Sigmoid colon (tissue), 7 donors: ENCODE results near the gene INTS2. TPM values are rescaled to one million over a fixed set of nuclear protein-coding genes. Genes with fewer than 3 reads are reported as not detected.
"Not testable (repeated sequence)": the region's sequence is repeated elsewhere in the genome, so short reads cannot be mapped to it uniquely, and the experiment has no call there.

Experiments used
- DNase-seq: peaks from one replicate; pipeline ENCODE4 v3.0.0-alpha.2; 2019
- H3K27ac ChIP-seq, 4 donors: fragments of 200-600 bp; sonication (generic); one replicate each; pipeline ENCODE4 v1.5.1; 2016 to 2019; ENCODE audit warnings: mild to moderate bottlenecking in 1 of 4
- H3K27me3 ChIP-seq, 3 donors: fragments of 200-600 bp; sonication (generic); one replicate each; pipeline ENCODE4 v1.5.1; 2019; ENCODE audit warnings: mild to moderate bottlenecking in 1 of 3
- H3K36me3 ChIP-seq, 4 donors: fragments of 200-600 bp; sonication (generic); one replicate each; pipeline ENCODE4 v1.5.1; 2016 to 2019
- H3K4me1 ChIP-seq, 4 donors: fragments of 200-600 bp; sonication (generic); one replicate each; pipeline ENCODE4 v1.5.1; 2017 to 2019
- H3K4me3 ChIP-seq, 4 donors: fragments of 200-600 bp; sonication (generic); one replicate each; pipeline ENCODE4 v1.5.1; 2017 to 2019; ENCODE audit warnings: mild to moderate bottlenecking in 2 of 4, moderate library complexity in 1 of 4
- H3K9me3 ChIP-seq, 4 donors: fragments of 200-600 bp in 3 of 4; sonication (generic) in 3 of 4; one replicate each; pipeline versions ENCODE4 v1.5.1 to v1.6.1; 2013 to 2019
- EP300 ChIP-seq, 4 donors: sonication (generic); formaldehyde crosslinking; IDR thresholded peaks; one replicate each; pipeline ENCODE4 v1.6.1; 2017; ENCODE audit warnings: antibody characterized with exemption in 4 of 4
- POLR2A ChIP-seq, 2 donors: fragments of 450-650 bp; IDR thresholded peaks; one replicate each; pipeline ENCODE4 v1.6.1; 2016; ENCODE audit warnings: antibody characterized with exemption in 2 of 2, mild to moderate bottlenecking in 2 of 2, moderate library complexity in 2 of 2
- POLR2AphosphoS5 ChIP-seq, 4 donors: sonication (generic); formaldehyde crosslinking; IDR thresholded peaks; one replicate each; pipeline ENCODE4 v1.6.1; 2017; ENCODE audit warnings: antibody characterized with exemption in 4 of 4
- WGBS, 2 donors: extraction: QIAGEN DNeasy Blood & Tissue Kit; methylation state at CpG; one replicate each; pipeline ENCODE4 v1.1.7; 2013; 5-methylcytosine and 5-hydroxymethylcytosine counted together
- intact Hi-C: fragments of 100-400 bp; cut with DNase I; formaldehyde crosslinking; loops from one replicate; pipeline ENCODE4 v1.15.1; 2023
- polyA plus RNA-seq, 3 donors: library from polyadenylated mRNA; stranded (reverse); fragments of 200-250 nt; gene quantifications; one replicate each; pipeline ENCODE4 v1.2.3, GENCODE V29; 2013
- small RNA-seq, 3 donors: library from RNA; depleted of rRNA; stranded (forward); fragments of <200 nt; gene quantifications; one replicate each; pipeline ENCODE3, GENCODE V24; 2016
- total RNA-seq, 4 donors: library from RNA; depleted of rRNA; stranded (reverse); fragments of >200 nt; gene quantifications; one replicate each; pipeline ENCODE4 v1.1.0, GENCODE V29; 2016
- TF ChIP-seq, protein P1 (sequence below), 4 experiments: fragments of 450-650 bp in 3 of 4; fragments of 200-600 bp in 1 of 4; IDR thresholded peaks; one replicate each; pipeline ENCODE4 v1.5.1; 2016 to 2019; ENCODE audit warnings: antibody characterized with exemption in 4 of 4, mild to moderate bottlenecking in 3 of 4, moderate library complexity in 2 of 4
- donor health status: healthy with polysubstance abuse.
- donor health status: Bipolar disorder and iron deficiency.
- donor health status: healthy.

The INTS2 gene
- total and polyA plus RNA-seq, 7 donors: 0.60 to 15.3 (median 7.2) TPM

DNA sequence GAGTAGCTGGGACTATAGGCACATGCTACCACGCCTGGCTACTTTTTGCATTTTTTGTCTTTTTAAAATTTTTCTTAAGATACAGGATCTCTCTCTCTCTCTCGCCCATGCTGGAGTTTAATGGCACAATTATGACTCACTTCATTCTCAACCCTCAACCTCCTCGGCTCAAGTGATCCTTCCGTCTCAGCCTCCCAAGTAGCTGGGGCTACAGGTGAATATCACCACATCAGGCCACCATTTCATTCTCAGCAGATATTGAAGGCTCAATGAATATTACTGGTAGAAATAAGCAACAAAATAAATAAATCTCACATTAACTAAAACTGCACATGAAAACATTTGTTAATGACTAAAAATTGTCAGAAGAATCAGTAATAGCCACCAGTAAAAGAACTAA, 106.1 kb downstream of the INTS2 start:
- H3K4me3 ChIP-seq: no peak overlapping the region
- no peaks in the 10 kb centered on the region for H3K4me1 ChIP-seq
- no peaks in the 10 kb centered on the region for H3K36me3 ChIP-seq
- intact Hi-C loops: no loop called here
- no peak for DNase-seq
- TF ChIP-seq EP300 (IDR thresholded peaks at IDR 0.05): no peak
- 97 to 98% methylated on average over 4 of the region's 4 CpGs for WGBS, 2 donors
- no peaks in the 10 kb centered on the region for H3K9me3 ChIP-seq
- H3K27me3 ChIP-seq: no peaks in the 10 kb centered on the region
- H3K27ac ChIP-seq: no peak overlapping the region

- intact Hi-C loops, H3K27ac ChIP-seq, H3K4me1 ChIP-seq, DNase-seq, H3K4me3 ChIP-seq, H3K36me3 ChIP-seq, H3K27me3 ChIP-seq, H3K9me3 ChIP-seq: not testable (repeated sequence)
- WGBS, 2 donors: 96 to 97% methylated on average over 3 of the region's 3 CpGs
Observed at GRCh38 chr17:61819265-61819664, 108.5 kb downstream of the INTS2 start.

DNA sequence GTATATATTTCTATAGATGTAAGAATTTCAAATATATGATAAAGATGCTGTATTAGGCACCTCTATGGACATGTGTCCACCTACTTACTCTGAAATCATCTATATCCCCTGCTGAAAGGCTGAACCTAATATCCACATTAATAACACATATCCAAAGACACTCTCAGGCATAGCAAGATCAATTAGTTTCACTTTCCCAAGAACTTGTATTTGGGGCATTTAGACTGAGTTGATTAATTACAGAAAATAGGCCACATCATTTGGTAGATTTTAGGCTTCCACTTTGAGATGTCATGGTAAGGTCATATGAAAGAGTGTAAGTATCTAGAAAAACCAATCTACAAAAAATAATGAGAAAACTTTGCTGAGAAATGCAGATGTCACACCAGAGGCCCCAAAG, 109.6 kb downstream of the INTS2 start:
- intact Hi-C loops: no loop called here

GRCh38 chr17:61817452-61817851, 110.3 kb downstream of the INTS2 start:
- H3K27me3 ChIP-seq: no peaks in the 10 kb centered on the region
- H3K4me1 ChIP-seq: no peaks in the 10 kb centered on the region
- no peak overlapping the region for H3K27ac ChIP-seq
- no peaks in the 10 kb centered on the region for H3K9me3 ChIP-seq
- H3K36me3 ChIP-seq: no peaks in the 10 kb centered on the region
- H3K4me3 ChIP-seq: no peak overlapping the region
- TF ChIP-seq, protein P1, sequence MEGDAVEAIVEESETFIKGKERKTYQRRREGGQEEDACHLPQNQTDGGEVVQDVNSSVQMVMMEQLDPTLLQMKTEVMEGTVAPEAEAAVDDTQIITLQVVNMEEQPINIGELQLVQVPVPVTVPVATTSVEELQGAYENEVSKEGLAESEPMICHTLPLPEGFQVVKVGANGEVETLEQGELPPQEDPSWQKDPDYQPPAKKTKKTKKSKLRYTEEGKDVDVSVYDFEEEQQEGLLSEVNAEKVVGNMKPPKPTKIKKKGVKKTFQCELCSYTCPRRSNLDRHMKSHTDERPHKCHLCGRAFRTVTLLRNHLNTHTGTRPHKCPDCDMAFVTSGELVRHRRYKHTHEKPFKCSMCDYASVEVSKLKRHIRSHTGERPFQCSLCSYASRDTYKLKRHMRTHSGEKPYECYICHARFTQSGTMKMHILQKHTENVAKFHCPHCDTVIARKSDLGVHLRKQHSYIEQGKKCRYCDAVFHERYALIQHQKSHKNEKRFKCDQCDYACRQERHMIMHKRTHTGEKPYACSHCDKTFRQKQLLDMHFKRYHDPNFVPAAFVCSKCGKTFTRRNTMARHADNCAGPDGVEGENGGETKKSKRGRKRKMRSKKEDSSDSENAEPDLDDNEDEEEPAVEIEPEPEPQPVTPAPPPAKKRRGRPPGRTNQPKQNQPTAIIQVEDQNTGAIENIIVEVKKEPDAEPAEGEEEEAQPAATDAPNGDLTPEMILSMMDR (IDR thresholded peaks at IDR 0.05): no peak
- TF ChIP-seq POLR2A (IDR thresholded peaks at IDR 0.05) (no peak), EP300 (IDR thresholded peaks at IDR 0.05) (no peak), POLR2AphosphoS5 (IDR thresholded peaks at IDR 0.05) (no peak)
- 97 to 99% methylated on average over 3 of the region's 3 CpGs for WGBS, 2 donors
- DNase-seq: no peak
- intact Hi-C loops: no loop called here

More for the DNA sequence above, 109.6 kb downstream of the INTS2 start:
- H3K4me1 ChIP-seq: no peaks in the 10 kb centered on the region
- H3K27ac ChIP-seq: no peak overlapping the region
- no peaks in the 10 kb centered on the region for H3K9me3 ChIP-seq
- no peaks in the 10 kb centered on the region for H3K36me3 ChIP-seq
- H3K4me3 ChIP-seq: no peak overlapping the region
- DNase-seq: no peak
- no peak for TF ChIP-seq POLR2AphosphoS5 (IDR thresholded peaks at IDR 0.05)
- no peak for TF ChIP-seq EP300 (IDR thresholded peaks at IDR 0.05)
- H3K27me3 ChIP-seq: no peaks in the 10 kb centered on the region

DNA sequence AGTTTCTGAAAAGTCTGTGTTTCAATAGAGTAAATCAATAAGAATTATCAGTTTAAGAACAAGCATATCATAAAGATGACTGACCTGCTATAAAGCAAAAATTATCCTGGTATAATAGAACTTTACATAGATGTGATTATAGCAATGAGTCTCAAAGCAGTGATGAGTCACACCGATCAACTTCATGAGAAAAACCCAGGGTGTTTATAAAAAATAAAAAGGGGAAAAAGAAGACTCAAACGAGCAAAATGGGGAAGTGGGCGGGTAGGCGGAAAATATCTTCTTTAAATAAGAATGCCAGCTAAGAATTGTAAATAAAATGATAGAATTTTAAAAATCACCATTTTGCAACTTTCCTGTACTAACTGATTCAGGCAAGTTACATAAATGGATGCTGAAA, 111.2 kb downstream of the INTS2 start:
- TF ChIP-seq EP300 (IDR thresholded peaks at IDR 0.05) (no peak), POLR2A (IDR thresholded peaks at IDR 0.05) (no peak), POLR2AphosphoS5 (IDR thresholded peaks at IDR 0.05) (no peak)
- TF ChIP-seq, protein P1 (IDR thresholded peaks at IDR 0.05): no peak
- Histone ChIP-seq H3K4me1 (no peaks in the 10 kb centered on the region), H3K27me3 (no peaks in the 10 kb centered on the region), H3K9me3 (no peaks in the 10 kb centered on the region), H3K4me3 (no peak overlapping the region), H3K36me3 (no peaks in the 10 kb centered on the region), H3K27ac (no peak overlapping the region)
- WGBS, 2 donors: 55 to 69% methylated on average over 4 of the region's 4 CpGs
- intact Hi-C loops: no loop called here
- DNase-seq: no peak

GRCh38 chr17:61815863-61816503, 111.8 kb downstream of the INTS2 start:
- H3K36me3 ChIP-seq: no peaks in the 10 kb centered on the region
- no peaks in the 10 kb centered on the region for H3K9me3 ChIP-seq
- 51 to 64% methylated on average over 5 of the region's 5 CpGs for WGBS, 2 donors
- H3K4me3 ChIP-seq: no peak overlapping the region
- no peak overlapping the region for H3K27ac ChIP-seq
- intact Hi-C loops: no loop called here
- no peaks in the 10 kb centered on the region for H3K27me3 ChIP-seq
- TF ChIP-seq, protein P1 (IDR thresholded peaks at IDR 0.05): no peak
- TF ChIP-seq EP300 (IDR thresholded peaks at IDR 0.05) (no peak), POLR2AphosphoS5 (IDR thresholded peaks at IDR 0.05) (no peak), POLR2A (IDR thresholded peaks at IDR 0.05) (no peak)
- H3K4me1 ChIP-seq: no peaks in the 10 kb centered on the region
- no peak for DNase-seq

Small RNAs within 50 kb of the gene (small RNA-seq; reads per million reads assigned to genes)
- gene RF00019: 0 reads per million in 3 donors

Other genes with a start within 250 kb of the INTS2 start
- gene BRIP1, start 64.5 kb downstream of the INTS2 start, total RNA-seq: under 1 TPM in 3 of 4 donors, not detected in 1; 0.27 to 0.55 (median 0.36) TPM
- gene BRIP1, start 64.5 kb downstream of the INTS2 start, polyA plus RNA-seq: 1 to 10 TPM in 1 of 3 donors, under 1 TPM in 2; under 0.01 to 1.5 (median 0.46) TPM
- 10 to 100 TPM; 46.0 to 60.7 (median 51.8) TPM for gene MED13, start 137.3 kb upstream of the INTS2 start, total RNA-seq
- 10 to 100 TPM in 2 of 3 donors, 1 to 10 TPM in 1; 9.0 to 12.1 (median 10.2) TPM for gene MED13, start 137.3 kb upstream of the INTS2 start, polyA plus RNA-seq